MM.1S (cell line): Measurements from ENCODE around the gene PKHD1.
A peak's percentile ranks its signal among the peaks of the same experiment; 100 is the strongest.

Source experiments
- DNase-seq: peaks from one replicate; pipeline ENCODE4 v3.0.0-alpha.2; 2015
- H2AFZ ChIP-seq: fragments of 300-600 bp; sonication (generic); 2 replicates; pipeline ENCODE4 v1.6.0; 2016; ENCODE audit warnings: antibody characterized with exemption, low read length
- H3F3A ChIP-seq: fragments of 300-600 bp; sonication (generic); 2 replicates; pipeline ENCODE4 v1.6.1; 2016; ENCODE audit warnings: mild to moderate bottlenecking, antibody characterized with exemption, low read length, moderate library complexity, mixed read lengths; ENCODE audit not compliant: insufficient read depth
- H3K27ac ChIP-seq: fragments of 300-600 bp; sonication (generic); 2 replicates; pipeline ENCODE4 v1.5.1; 2016; ENCODE audit warnings: mild to moderate bottlenecking, low read length
- H3K27me3 ChIP-seq: fragments of 300-600 bp; sonication (generic); replicated peaks from 2 replicates; pipeline ENCODE4 v1.6.0; 2016; ENCODE audit warnings: low read length; ENCODE audit not compliant: insufficient read depth
- H3K36me3 ChIP-seq: fragments of 300-600 bp; sonication (generic); replicated peaks from 2 replicates; pipeline ENCODE4 v1.6.1; 2016; ENCODE audit warnings: mild to moderate bottlenecking, low read length, mixed read lengths; ENCODE audit not compliant: insufficient read depth
- H3K4me1 ChIP-seq: fragments of 300-600 bp; sonication (generic); 2 replicates; pipeline ENCODE4 v1.6.1; 2016; ENCODE audit warnings: low read length, mixed read lengths
- H3K4me2 ChIP-seq: fragments of 300-600 bp; sonication (generic); 2 replicates; pipeline ENCODE4 v1.6.0; 2016; ENCODE audit warnings: low read depth, low read length
- H3K4me3 ChIP-seq: fragments of 300-600 bp; sonication (generic); 2 replicates; pipeline ENCODE4 v1.5.1; 2016; ENCODE audit warnings: low read length, mixed read lengths
- H3K79me2 ChIP-seq: fragments of 300-600 bp; sonication (generic); 2 replicates; pipeline ENCODE4 v1.6.1; 2016; ENCODE audit warnings: mixed run types, low read length, mixed read lengths
- H3K9ac ChIP-seq: fragments of 300-600 bp; sonication (generic); 2 replicates; pipeline ENCODE4 v1.6.1; 2016; ENCODE audit warnings: low read length, mixed read lengths
- H3K9me2 ChIP-seq: fragments of 300-600 bp; sonication (generic); replicated peaks from 2 replicates; pipeline ENCODE4 v1.6.1; 2016; ENCODE audit warnings: mild to moderate bottlenecking, low read length, mixed read lengths; ENCODE audit not compliant: insufficient read depth
- H3K9me3 ChIP-seq: fragments of 300-600 bp; sonication (generic); replicated peaks from 2 replicates; pipeline ENCODE4 v1.6.1; 2016; ENCODE audit warnings: mild to moderate bottlenecking, low read length, mixed read lengths; ENCODE audit not compliant: insufficient read depth
- H4K20me1 ChIP-seq: fragments of 300-600 bp; sonication (generic); 2 replicates; pipeline ENCODE4 v1.6.1; 2016; ENCODE audit warnings: mild to moderate bottlenecking, low read length, moderate library complexity, mixed read lengths; ENCODE audit not compliant: insufficient read depth
- EZH2 ChIP-seq: fragments of 300-600 bp; sonication (generic); optimal IDR thresholded peaks from 2 replicates; pipeline ENCODE3; 2017; ENCODE audit warnings: low read depth, mild to moderate bottlenecking, antibody characterized with exemption, low read length, mixed read lengths
- EZH2phosphoT487 ChIP-seq: fragments of 300-600 bp; sonication (generic); IDR thresholded peaks from 2 replicates; pipeline ENCODE4 v1.6.1; 2018; ENCODE audit warnings: antibody characterized with exemption, low read length
- TF ChIP-seq, protein P1 (sequence below): fragments of 300-600 bp; sonication (generic); IDR thresholded peaks from 2 replicates; pipeline ENCODE4 v1.5.1; 2016; ENCODE audit warnings: antibody characterized with exemption, low read length, mixed read lengths

Gene PKHD1

DNA sequence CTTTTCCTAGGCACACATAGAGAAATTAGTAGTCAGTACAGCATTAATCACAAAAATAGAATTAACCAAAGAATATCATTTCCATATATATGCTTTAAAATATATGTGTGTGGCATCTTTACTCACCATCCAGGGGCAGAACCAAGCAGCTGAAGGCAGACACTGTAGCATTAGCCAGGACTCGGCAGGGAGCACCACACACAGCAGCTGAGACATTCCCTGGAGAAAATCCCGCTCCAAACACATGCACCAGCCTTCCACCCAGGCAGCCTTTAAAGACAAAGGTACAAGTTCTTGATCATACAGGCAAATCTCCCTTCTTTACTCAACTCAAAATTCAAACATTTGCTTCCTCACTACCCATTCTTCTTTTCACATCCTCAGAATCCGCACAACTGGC is 64.7 kb downstream of the PKHD1 start:
- TF ChIP-seq EZH2phosphoT487 = no peak
- no peak for TF ChIP-seq EZH2
- TF ChIP-seq, protein P1, sequence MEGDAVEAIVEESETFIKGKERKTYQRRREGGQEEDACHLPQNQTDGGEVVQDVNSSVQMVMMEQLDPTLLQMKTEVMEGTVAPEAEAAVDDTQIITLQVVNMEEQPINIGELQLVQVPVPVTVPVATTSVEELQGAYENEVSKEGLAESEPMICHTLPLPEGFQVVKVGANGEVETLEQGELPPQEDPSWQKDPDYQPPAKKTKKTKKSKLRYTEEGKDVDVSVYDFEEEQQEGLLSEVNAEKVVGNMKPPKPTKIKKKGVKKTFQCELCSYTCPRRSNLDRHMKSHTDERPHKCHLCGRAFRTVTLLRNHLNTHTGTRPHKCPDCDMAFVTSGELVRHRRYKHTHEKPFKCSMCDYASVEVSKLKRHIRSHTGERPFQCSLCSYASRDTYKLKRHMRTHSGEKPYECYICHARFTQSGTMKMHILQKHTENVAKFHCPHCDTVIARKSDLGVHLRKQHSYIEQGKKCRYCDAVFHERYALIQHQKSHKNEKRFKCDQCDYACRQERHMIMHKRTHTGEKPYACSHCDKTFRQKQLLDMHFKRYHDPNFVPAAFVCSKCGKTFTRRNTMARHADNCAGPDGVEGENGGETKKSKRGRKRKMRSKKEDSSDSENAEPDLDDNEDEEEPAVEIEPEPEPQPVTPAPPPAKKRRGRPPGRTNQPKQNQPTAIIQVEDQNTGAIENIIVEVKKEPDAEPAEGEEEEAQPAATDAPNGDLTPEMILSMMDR = no peak
- Histone ChIP-seq H3K9ac (no peak overlapping the region), H3K9me3 (no peaks in the 10 kb centered on the region), H3K27me3 (no peaks in the 10 kb centered on the region), H3K4me2 (no peak overlapping the region), H3K4me1 (no peaks in the 10 kb centered on the region), H3F3A (no peaks in the 10 kb centered on the region), H4K20me1 (no peaks in the 10 kb centered on the region), H3K9me2 (no peaks in the 10 kb centered on the region), H2AFZ (no peak overlapping the region), H3K36me3 (no peaks in the 10 kb centered on the region), H3K27ac (no peak overlapping the region), H3K4me3 (no peak overlapping the region), H3K79me2 (no peaks in the 10 kb centered on the region)
- DNase-seq = no peak

DNA sequence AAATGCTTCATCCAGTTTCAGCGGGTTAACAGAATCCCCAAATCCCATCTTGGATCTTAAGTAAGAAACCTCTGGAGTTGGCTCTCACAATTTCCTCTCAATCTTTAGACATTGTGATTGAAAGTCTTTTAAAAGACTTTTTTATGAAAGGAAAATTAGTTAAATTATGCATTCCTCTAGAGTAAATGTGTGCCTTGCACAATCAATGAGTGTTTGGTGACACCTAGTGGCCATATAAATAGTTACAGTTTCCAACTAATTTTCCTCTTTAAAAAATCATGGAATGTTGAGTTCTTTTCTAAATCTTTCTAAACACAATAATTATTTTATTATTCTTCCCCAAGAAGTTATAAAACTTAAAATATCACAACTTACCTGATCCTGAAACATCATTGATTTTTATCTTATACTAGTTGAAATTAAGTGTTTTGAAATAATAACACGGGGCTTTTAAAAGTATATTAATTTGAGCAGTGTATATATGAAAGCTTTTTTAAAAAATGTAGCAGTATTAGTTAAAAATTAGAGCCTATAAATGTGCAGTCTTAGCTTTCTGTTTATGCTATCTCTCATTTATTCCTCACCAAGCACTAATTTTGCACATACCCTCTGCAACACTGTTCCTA is 66.4 kb downstream of the PKHD1 start:
- H3K4me3 ChIP-seq = no peak overlapping the region
- H3K27ac ChIP-seq = no peak overlapping the region
- no peak for DNase-seq
- H3K9me2 ChIP-seq = no peaks in the 10 kb centered on the region
- H4K20me1 ChIP-seq = no peaks in the 10 kb centered on the region
- TF ChIP-seq, protein P1 = peak; percentile 67
- no peak for TF ChIP-seq EZH2
- H3K9me3 ChIP-seq = no peaks in the 10 kb centered on the region
- H3K27me3 ChIP-seq = no peaks in the 10 kb centered on the region
- no peak overlapping the region for H2AFZ ChIP-seq
- no peaks in the 10 kb centered on the region for H3F3A ChIP-seq
- H3K4me2 ChIP-seq = no peak overlapping the region
- H3K4me1 ChIP-seq = no peaks in the 10 kb centered on the region
- H3K79me2 ChIP-seq = no peaks in the 10 kb centered on the region
- H3K9ac ChIP-seq = no peak overlapping the region
- no peaks in the 10 kb centered on the region for H3K36me3 ChIP-seq

DNA sequence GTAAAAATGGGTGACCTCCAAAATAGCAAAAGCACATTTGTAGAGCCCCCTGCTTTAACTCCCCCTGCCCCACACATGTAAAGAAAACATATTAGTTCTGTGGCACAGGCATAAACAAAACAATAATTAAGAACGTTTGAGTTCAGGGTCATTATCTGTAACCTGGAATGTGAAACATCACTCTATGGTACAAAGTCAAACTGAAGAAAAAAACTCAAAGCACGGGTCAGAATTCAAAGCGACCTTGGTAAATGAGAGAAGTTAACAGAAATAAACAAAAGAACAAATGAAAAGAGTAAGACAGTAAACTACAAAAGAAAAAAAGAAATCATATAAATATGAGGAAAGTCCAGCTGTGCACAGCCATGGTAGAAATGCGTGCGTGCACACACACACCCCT is 67.5 kb downstream of the PKHD1 start:
- Histone ChIP-seq H3F3A (no peaks in the 10 kb centered on the region), H3K4me2 (no peak overlapping the region), H3K4me1 (no peaks in the 10 kb centered on the region), H3K36me3 (no peaks in the 10 kb centered on the region), H3K27ac (no peak overlapping the region), H3K9ac (no peak overlapping the region), H3K27me3 (no peaks in the 10 kb centered on the region), H3K4me3 (no peak overlapping the region), H3K79me2 (no peaks in the 10 kb centered on the region), H2AFZ (no peak overlapping the region), H3K9me2 (no peaks in the 10 kb centered on the region), H3K9me3 (no peaks in the 10 kb centered on the region), H4K20me1 (no peaks in the 10 kb centered on the region)
- DNase-seq = no peak
- TF ChIP-seq EZH2 (no peak), EZH2phosphoT487 (no peak)
- TF ChIP-seq, protein P1 = no peak
